HCT116 (cell line): Measurements from ENCODE around the gene DENND4B. TPM values are rescaled to one million over a fixed set of nuclear protein-coding genes. Genes with fewer than 3 reads are reported as not detected.

Experiments used
- ATAC-seq: fragments of 200-7000 bp; cut with Tn5 transposase; 2 replicates; pipeline ENCODE4 v1.9.1; 2020; ENCODE audit warnings: mild to moderate bottlenecking, moderate library complexity
- BruUV-seq: library from RNA; stranded (reverse); fragments of 400-500 nt; replicated peaks from 2 replicates; lab custom pipeline; 2021; lab: Mats Ljungman, UMichigan
- CTCF ChIA-PET: fragments of 300-600 bp; sonication (Branson Sonifier 250); formaldehyde crosslinking; loops from one replicate; lab custom pipeline; 2021; ENCODE audit warnings: antibody characterized with exemption; lab: Charles Lee
- POLR2A ChIA-PET: fragments of 300-600, 350-600 bp; sonication (Branson Sonifier 250); formaldehyde crosslinking; loops from one replicate; lab custom pipeline; 2021; ENCODE audit warnings: antibody characterized with exemption; lab: Charles Lee
- RAD21 ChIA-PET, 2 experiments: fragments of 300-600 bp; sonication (Branson Sonifier 250); formaldehyde crosslinking; loops; one replicate each; lab custom pipeline; 2023; ENCODE audit warnings: low total read pairs in 2 of 2; ENCODE audit not compliant: uncharacterized antibody in 2 of 2, unreplicated experiment in 2 of 2, low non-redundant PET in 1 of 2; lab: Charles Lee
- DNase-seq: peaks from one replicate; pipeline ENCODE4 v3.0.0-alpha.2; 2010; ENCODE audit warnings: low read depth, low spot score
- H2AFZ ChIP-seq: fragments of 200-600 bp; shearing (Covaris generic), sonication (generic); 2 replicates; pipeline ENCODE4 v1.6.1; 2017; ENCODE audit warnings: low read depth, mixed run types, mixed read lengths, antibody characterized with exemption, low read length; ENCODE audit not compliant: poor library complexity, severe bottlenecking
- H3K27ac ChIP-seq: 2 replicates; pipeline ENCODE4 v1.5.1; 2012; ENCODE audit warnings: low read depth, low read length
- H3K27me3 ChIP-seq: fragments of 200-600 bp; sonication (generic); 2 replicates; pipeline ENCODE4 v1.6.1; 2016; ENCODE audit warnings: mixed run types, low read length, mixed read lengths; ENCODE audit not compliant: insufficient read depth
- H3K36me3 ChIP-seq, 2 experiments: fragments of 200-500 bp in 1 of 2; fragments of 200-600 bp in 1 of 2; sonication (Bioruptor generic) in 1 of 2; sonication (generic) in 1 of 2; 2 replicates each; pipeline versions ENCODE4 v1.5.1 to v1.6.1; 2014 to 2016; ENCODE audit warnings: low read length in 2 of 2, inconsistent platforms in 1 of 2, mixed read lengths in 1 of 2, mixed run types in 1 of 2; ENCODE audit not compliant: insufficient read depth in 2 of 2, control insufficient read depth in 1 of 2
- H3K4me1 ChIP-seq, 2 experiments: fragments of 200-600 bp in 1 of 2; sonication (generic) in 1 of 2; 2 replicates each; pipeline versions ENCODE4 v1.5.1 to v1.6.1; 2012 to 2017; ENCODE audit warnings: low read length in 2 of 2, inconsistent platforms in 1 of 2, mild to moderate bottlenecking in 1 of 2, mixed read lengths in 1 of 2, mixed run types in 1 of 2, moderate library complexity in 1 of 2; ENCODE audit not compliant: insufficient read depth in 2 of 2, control insufficient read depth in 1 of 2
- H3K4me2 ChIP-seq: fragments of 200-600 bp; sonication (generic); 2 replicates; pipeline ENCODE4 v1.6.1; 2017; ENCODE audit warnings: mixed run types, low read length, mixed read lengths
- H3K4me3 ChIP-seq, 2 experiments: fragments of 200-600 bp in 1 of 2; sonication (generic) in 1 of 2; replicated peaks in 1 of 2; 2 replicates each; pipeline ENCODE4 v1.5.1; 2011 to 2016; ENCODE audit warnings: low read length in 2 of 2, control low read depth in 1 of 2, low read depth in 1 of 2, mild to moderate bottlenecking in 1 of 2, mixed read lengths in 1 of 2, mixed run types in 1 of 2
- H3K79me2 ChIP-seq: fragments of 200-600 bp; sonication (generic); 2 replicates; pipeline ENCODE4 v1.6.1; 2017; ENCODE audit warnings: mild to moderate bottlenecking, mixed run types, low read length, moderate library complexity, mixed read lengths; ENCODE audit not compliant: insufficient read depth
- H3K9ac ChIP-seq: fragments of 200-600 bp; sonication (generic); 2 replicates; pipeline ENCODE4 v1.6.1; 2016; ENCODE audit warnings: low read length, mixed read lengths
- H3K9me2 ChIP-seq: fragments of 200-600 bp; sonication (generic), shearing (Covaris generic); 2 replicates; pipeline ENCODE4 v1.6.1; 2017; ENCODE audit warnings: mixed run types, mild to moderate bottlenecking, moderate library complexity; ENCODE audit not compliant: insufficient read depth
- H3K9me3 ChIP-seq, 2 experiments: fragments of 200-500 bp in 1 of 2; fragments of 200-600 bp in 1 of 2; sonication (Bioruptor generic) in 1 of 2; sonication (generic) in 1 of 2; 2 replicates each; pipeline ENCODE4 v1.6.1; 2014 to 2017; ENCODE audit warnings: low read length in 2 of 2, mixed read lengths in 2 of 2, inconsistent platforms in 1 of 2, low read depth in 1 of 2, mild to moderate bottlenecking in 1 of 2, mixed run types in 1 of 2, moderate library complexity in 1 of 2; ENCODE audit not compliant: control insufficient read depth in 1 of 2, insufficient read depth in 1 of 2
- H4K20me1 ChIP-seq: fragments of 200-600 bp; sonication (generic), shearing (Covaris generic); 2 replicates; pipeline ENCODE4 v1.6.1; 2017; ENCODE audit warnings: mixed run types, mild to moderate bottlenecking, moderate library complexity; ENCODE audit not compliant: insufficient read depth
- CBX3 ChIP-seq: IDR thresholded peaks from 2 replicates; pipeline ENCODE4 v1.6.1; 2012; ENCODE audit warnings: low read depth
- EGR1 ChIP-seq: IDR thresholded peaks from 2 replicates; pipeline ENCODE4 v1.6.1; 2012; ENCODE audit warnings: low read depth
- ELF1 ChIP-seq: IDR thresholded peaks from 2 replicates; pipeline ENCODE4 v1.6.1; 2012; ENCODE audit warnings: low read depth, borderline replicate concordance
- EZH2 ChIP-seq: fragments of 200-600 bp; sonication (generic); IDR thresholded peaks from 2 replicates; pipeline ENCODE4 v1.6.1; 2017; ENCODE audit warnings: antibody characterized with exemption, mixed run types
- EZH2phosphoT487 ChIP-seq: fragments of 200-600 bp; IDR thresholded peaks from 2 replicates; pipeline ENCODE4 v1.6.1; 2018; ENCODE audit warnings: antibody characterized with exemption, borderline replicate concordance
- FOSL1 ChIP-seq: IDR thresholded peaks from 2 replicates; pipeline ENCODE4 v1.6.1; 2012; ENCODE audit warnings: low read depth
- JUND ChIP-seq: IDR thresholded peaks from 2 replicates; pipeline ENCODE4 v1.6.1; 2012
- POLR2A ChIP-seq: IDR thresholded peaks from 2 replicates; pipeline ENCODE4 v1.7.0; 2011; ENCODE audit warnings: borderline replicate concordance; ENCODE audit not compliant: insufficient read depth, insufficient read length; ENCODE audit errors: extremely low read depth
- SIN3A ChIP-seq: IDR thresholded peaks from 2 replicates; pipeline ENCODE4 v1.6.1; 2012; ENCODE audit warnings: low read depth
- SP1 ChIP-seq: IDR thresholded peaks from 2 replicates; pipeline ENCODE4 v1.6.1; 2012; ENCODE audit warnings: low read depth
- SRF ChIP-seq: IDR thresholded peaks from 2 replicates; pipeline ENCODE4 v1.6.1; 2012; ENCODE audit warnings: low read depth
- YY1 ChIP-seq: IDR thresholded peaks from 2 replicates; pipeline ENCODE4 v1.6.1; 2011; ENCODE audit warnings: low read length, low read depth, moderate library complexity, mild to moderate bottlenecking; ENCODE audit not compliant: insufficient replicate concordance; ENCODE audit errors: extremely low read depth
- ZFX ChIP-seq: fragments of 450-650 bp; IDR thresholded peaks from 2 replicates; pipeline ENCODE4 v1.6.1; 2017
- ZNF274 ChIP-seq: fragments of 200-500 bp; sonication (Bioruptor generic); IDR thresholded peaks from 2 replicates; pipeline ENCODE4 v1.6.1; 2014; ENCODE audit warnings: mild to moderate bottlenecking, low read depth, low read length, inconsistent platforms
- intact Hi-C: fragments of 100-400 bp; cut with micrococcal nuclease; formaldehyde crosslinking; loops from 2 replicates; pipeline ENCODE4 v1.10.0; 2022
- total RNA-seq: library from RNA; stranded (reverse); gene quantifications from one replicate; pipeline ENCODE4 v1.2.1, GENCODE V29; 2021; ENCODE audit not compliant: unreplicated experiment
- TF ChIP-seq, protein P1 (sequence below): IDR thresholded peaks from 2 replicates; pipeline ENCODE4 v1.6.1; 2011; ENCODE audit warnings: mild to moderate bottlenecking, low read length, moderate library complexity; ENCODE audit not compliant: insufficient replicate concordance; ENCODE audit errors: extremely low read depth
- TF ChIP-seq, protein P2 (sequence below), 3 experiments: fragments of 200-600 bp in 1 of 3; sonication (generic) in 1 of 3; IDR thresholded peaks in 2 of 3; conservative IDR thresholded peaks in 1 of 3; 2 replicates each; pipeline ENCODE4 v1.5.1; 2012 to 2017; ENCODE audit warnings: low read depth in 2 of 3, low read length in 2 of 3, antibody characterized with exemption in 1 of 3, borderline replicate concordance in 1 of 3, control low read depth in 1 of 3, mild to moderate bottlenecking in 1 of 3, mixed read lengths in 1 of 3, mixed run types in 1 of 3, moderate library complexity in 1 of 3; ENCODE audit not compliant: insufficient read depth in 1 of 3

Gene DENND4B
- total RNA-seq, 1 experiment from 2014 or later: 70.8 TPM

DNA sequence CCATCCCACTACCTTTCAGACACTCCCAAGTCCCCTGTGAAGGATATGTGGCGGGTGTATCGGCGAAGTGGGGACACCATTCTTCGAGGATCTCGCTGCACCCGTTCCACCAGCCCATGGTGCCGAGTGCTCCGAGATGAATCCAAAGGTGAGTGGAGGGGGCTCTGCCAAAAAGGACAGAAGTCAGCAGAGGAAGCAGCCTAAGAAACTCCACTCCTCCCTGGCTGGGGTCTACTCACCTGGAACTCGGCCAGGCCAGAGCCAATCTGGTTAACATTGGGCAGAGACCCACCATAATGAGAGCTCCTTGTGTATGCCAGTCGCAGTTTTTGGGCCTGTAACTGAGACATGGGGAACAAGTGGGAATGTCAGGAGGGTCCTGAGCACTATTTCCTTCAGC is 8.3 kb upstream of the DENND4B start:
- no TSS peak for BruUV-seq
- no peak overlapping the region for H3K4me3 ChIP-seq
- TF ChIP-seq EGR1: no peak
- TF ChIP-seq, protein P1, sequence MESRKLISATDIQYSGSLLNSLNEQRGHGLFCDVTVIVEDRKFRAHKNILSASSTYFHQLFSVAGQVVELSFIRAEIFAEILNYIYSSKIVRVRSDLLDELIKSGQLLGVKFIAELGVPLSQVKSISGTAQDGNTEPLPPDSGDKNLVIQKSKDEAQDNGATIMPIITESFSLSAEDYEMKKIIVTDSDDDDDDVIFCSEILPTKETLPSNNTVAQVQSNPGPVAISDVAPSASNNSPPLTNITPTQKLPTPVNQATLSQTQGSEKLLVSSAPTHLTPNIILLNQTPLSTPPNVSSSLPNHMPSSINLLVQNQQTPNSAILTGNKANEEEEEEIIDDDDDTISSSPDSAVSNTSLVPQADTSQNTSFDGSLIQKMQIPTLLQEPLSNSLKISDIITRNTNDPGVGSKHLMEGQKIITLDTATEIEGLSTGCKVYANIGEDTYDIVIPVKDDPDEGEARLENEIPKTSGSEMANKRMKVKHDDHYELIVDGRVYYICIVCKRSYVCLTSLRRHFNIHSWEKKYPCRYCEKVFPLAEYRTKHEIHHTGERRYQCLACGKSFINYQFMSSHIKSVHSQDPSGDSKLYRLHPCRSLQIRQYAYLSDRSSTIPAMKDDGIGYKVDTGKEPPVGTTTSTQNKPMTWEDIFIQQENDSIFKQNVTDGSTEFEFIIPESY: no peak
- TF ChIP-seq SIN3A: no peak
- TF ChIP-seq, protein P2, sequence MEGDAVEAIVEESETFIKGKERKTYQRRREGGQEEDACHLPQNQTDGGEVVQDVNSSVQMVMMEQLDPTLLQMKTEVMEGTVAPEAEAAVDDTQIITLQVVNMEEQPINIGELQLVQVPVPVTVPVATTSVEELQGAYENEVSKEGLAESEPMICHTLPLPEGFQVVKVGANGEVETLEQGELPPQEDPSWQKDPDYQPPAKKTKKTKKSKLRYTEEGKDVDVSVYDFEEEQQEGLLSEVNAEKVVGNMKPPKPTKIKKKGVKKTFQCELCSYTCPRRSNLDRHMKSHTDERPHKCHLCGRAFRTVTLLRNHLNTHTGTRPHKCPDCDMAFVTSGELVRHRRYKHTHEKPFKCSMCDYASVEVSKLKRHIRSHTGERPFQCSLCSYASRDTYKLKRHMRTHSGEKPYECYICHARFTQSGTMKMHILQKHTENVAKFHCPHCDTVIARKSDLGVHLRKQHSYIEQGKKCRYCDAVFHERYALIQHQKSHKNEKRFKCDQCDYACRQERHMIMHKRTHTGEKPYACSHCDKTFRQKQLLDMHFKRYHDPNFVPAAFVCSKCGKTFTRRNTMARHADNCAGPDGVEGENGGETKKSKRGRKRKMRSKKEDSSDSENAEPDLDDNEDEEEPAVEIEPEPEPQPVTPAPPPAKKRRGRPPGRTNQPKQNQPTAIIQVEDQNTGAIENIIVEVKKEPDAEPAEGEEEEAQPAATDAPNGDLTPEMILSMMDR (IDR thresholded peaks at IDR 0.05 in 2 of 3, conservative IDR thresholded peaks at IDR 0.05 in 1 of 3; ENCODE audit: borderline replicate concordance in 1 of 3, insufficient read depth in 1 of 3, low read depth in 2 of 3, low read length in 2 of 3): no peak
- TF ChIP-seq EZH2phosphoT487: no peak
- no peak for TF ChIP-seq JUND
- no peak for TF ChIP-seq POLR2A
- no peak for TF ChIP-seq ZNF274
- TF ChIP-seq YY1: no peak
- no peak for TF ChIP-seq FOSL1
- no peak for TF ChIP-seq ZFX
- no peak for TF ChIP-seq CBX3
- no peak for TF ChIP-seq ELF1
- TF ChIP-seq EZH2: no peak
- TF ChIP-seq SRF: no peak
- no peak for TF ChIP-seq SP1
- intact Hi-C loops: no loop called here
- H4K20me1 ChIP-seq: no peaks in the 10 kb centered on the region
- peaks cover 49% of the 10 kb centered on the region for H3K79me2 ChIP-seq
- ChIA-PET POLR2A (no interaction called here), CTCF (no interaction called here), RAD21 (no interaction called here)
- H3K4me1 ChIP-seq: peaks cover 4 to 19% of the 10 kb centered on the region in 2 experiments; a peak in 2 of 4 replicates
- ATAC-seq (no peak), DNase-seq (no peak)
- H3K9me3 ChIP-seq: no peaks in the 10 kb centered on the region
- no peak overlapping the region for H3K4me2 ChIP-seq
- no peak overlapping the region for H3K27ac ChIP-seq
- H3K9me2 ChIP-seq: no peaks in the 10 kb centered on the region
- no peaks in the 10 kb centered on the region for H3K27me3 ChIP-seq
- no peak overlapping the region for H2AFZ ChIP-seq
- peaks cover 19 to 22% of the 10 kb centered on the region in 2 experiments; a peak in 3 of 4 replicates for H3K36me3 ChIP-seq
- no peak overlapping the region for H3K9ac ChIP-seq
